ENCODE data around the gene RNF145.
"Not testable (repeated sequence)": the region's sequence is repeated elsewhere in the genome, so short reads cannot be mapped to it uniquely, and the experiment has no call there.

Gene RNF145

DNA sequence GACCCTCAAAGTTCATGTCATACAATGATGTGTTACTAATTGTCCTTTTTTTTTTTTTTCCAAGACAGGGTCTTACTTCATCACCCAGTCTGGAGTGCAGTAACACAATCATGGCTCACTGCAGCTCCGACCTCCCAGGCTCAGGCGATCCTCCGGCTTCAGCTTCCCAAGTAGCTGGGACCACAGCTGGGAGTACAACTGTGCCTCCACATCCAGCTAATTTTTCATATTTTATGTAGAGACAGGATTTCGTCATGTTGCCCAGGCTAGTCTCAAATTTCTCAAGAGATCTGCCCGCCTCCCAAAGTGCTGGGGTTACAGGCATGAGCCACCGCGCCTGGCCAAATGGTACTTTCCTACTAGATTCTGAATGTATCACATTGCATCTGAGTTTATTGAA is 60.3 kb downstream of the RNF145 start:
- H3K9ac ChIP-seq (ENCODE audit: low read depth, low read length): no peak overlapping the region
- no peaks in the 10 kb centered on the region for H3K36me3 ChIP-seq (ENCODE audit: insufficient read depth, low read length)
- no peaks in the 10 kb centered on the region for H3K9me3 ChIP-seq (replicated peaks; ENCODE audit: low read length)
- no peak overlapping the region for H3K4me3 ChIP-seq (ENCODE audit: low read length)
- H3K4me2 ChIP-seq (ENCODE audit: low read length): no peak overlapping the region
- H3K4me1 ChIP-seq (ENCODE audit: control insufficient read depth, insufficient read depth, low read length): peaks cover 5% of the 10 kb centered on the region
- peaks cover 8% of the 10 kb centered on the region for H3K27me3 ChIP-seq (ENCODE audit: control insufficient read depth, insufficient read depth, low read length)

DNA sequence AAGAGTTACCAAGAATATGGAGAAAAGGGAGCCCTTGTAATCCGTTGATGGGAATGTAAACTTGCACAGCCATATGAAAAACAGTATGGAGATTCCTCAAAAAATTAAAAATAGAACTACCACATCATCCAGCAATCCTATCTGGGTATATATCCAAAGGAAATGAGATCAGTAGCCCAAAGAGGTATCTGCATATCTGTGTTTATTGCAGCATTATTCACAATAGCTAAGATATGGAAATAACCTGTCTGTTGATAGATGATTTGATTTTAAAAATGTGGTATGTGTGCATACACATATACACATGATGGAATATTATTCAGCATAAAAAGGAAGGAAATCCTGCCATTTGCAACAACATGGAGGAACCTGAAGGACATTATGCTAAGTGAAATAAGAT is 61.4 kb downstream of the RNF145 start:
- H3K36me3 ChIP-seq (ENCODE audit: insufficient read depth, low read length): no peaks in the 10 kb centered on the region
- H3K4me3 ChIP-seq (ENCODE audit: low read length): no peak overlapping the region
- no peak overlapping the region for H3K4me2 ChIP-seq (ENCODE audit: low read length)
- peaks cover 5% of the 10 kb centered on the region for H3K4me1 ChIP-seq (ENCODE audit: control insufficient read depth, insufficient read depth, low read length)
- peaks cover 8% of the 10 kb centered on the region for H3K27me3 ChIP-seq (ENCODE audit: control insufficient read depth, insufficient read depth, low read length)
- no peak overlapping the region for H3K9ac ChIP-seq (ENCODE audit: low read depth, low read length)
- H3K9me3 ChIP-seq (replicated peaks; ENCODE audit: low read length): no peaks in the 10 kb centered on the region

DNA sequence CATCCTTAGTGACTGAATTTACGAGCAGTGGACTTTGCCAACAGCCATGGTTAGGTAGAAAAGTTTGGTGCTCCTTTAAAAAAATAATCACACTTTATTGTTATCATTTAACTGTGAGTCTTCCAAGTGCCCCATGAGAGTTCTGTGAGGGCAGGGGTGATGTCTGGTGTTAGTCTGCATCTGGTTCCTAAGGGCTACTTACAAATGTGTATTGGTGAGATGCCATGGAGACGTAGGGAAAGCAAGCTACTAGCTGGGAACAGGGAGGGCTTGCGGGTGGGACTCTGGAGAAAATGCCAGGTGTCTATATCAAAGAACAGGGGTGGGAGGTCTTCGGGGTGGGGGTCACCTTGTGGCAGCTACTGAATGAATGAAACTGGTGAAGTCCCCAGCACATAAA is 62.5 kb downstream of the RNF145 start:
- no peaks in the 10 kb centered on the region for H3K9me3 ChIP-seq (replicated peaks; ENCODE audit: low read length)
- H3K4me3 ChIP-seq (ENCODE audit: low read length): no peak overlapping the region
- H3K4me1 ChIP-seq (ENCODE audit: control insufficient read depth, insufficient read depth, low read length): peaks cover 5% of the 10 kb centered on the region
- H3K36me3 ChIP-seq (ENCODE audit: insufficient read depth, low read length): no peaks in the 10 kb centered on the region
- no peak overlapping the region for H3K9ac ChIP-seq (ENCODE audit: low read depth, low read length)
- H3K27me3 ChIP-seq (ENCODE audit: control insufficient read depth, insufficient read depth, low read length): peaks cover 8% of the 10 kb centered on the region
- H3K4me2 ChIP-seq (ENCODE audit: low read length): no peak overlapping the region

DNA sequence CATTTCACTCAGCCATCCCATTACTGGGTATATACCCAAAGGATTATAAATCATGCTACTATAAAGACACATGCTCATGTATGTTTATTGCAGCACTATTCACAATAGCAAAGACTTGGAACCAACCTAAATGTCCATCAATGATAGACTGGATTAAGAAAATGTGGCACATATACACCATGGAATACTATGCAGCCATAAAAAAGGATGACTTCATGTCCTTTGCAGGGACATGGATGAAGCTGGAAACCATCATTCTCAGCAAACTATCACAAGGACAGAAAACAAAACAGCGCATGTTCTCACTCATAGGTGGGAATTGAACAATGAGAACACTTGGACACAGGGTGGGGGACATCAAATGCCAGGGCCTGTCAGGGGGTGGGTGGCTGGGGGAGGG is 64.2 kb downstream of the RNF145 start:
- not testable (repeated sequence) for H3K4me3 ChIP-seq (ENCODE audit: low read length); H3K9ac ChIP-seq (ENCODE audit: low read depth, low read length); H3K36me3 ChIP-seq (ENCODE audit: insufficient read depth, low read length); H3K9me3 ChIP-seq (replicated peaks; ENCODE audit: low read length); H3K4me2 ChIP-seq (ENCODE audit: low read length); H3K4me1 ChIP-seq (ENCODE audit: control insufficient read depth, insufficient read depth, low read length)
- H3K27me3 ChIP-seq (ENCODE audit: control insufficient read depth, insufficient read depth, low read length): peaks cover 11% of the 10 kb centered on the region

DNA sequence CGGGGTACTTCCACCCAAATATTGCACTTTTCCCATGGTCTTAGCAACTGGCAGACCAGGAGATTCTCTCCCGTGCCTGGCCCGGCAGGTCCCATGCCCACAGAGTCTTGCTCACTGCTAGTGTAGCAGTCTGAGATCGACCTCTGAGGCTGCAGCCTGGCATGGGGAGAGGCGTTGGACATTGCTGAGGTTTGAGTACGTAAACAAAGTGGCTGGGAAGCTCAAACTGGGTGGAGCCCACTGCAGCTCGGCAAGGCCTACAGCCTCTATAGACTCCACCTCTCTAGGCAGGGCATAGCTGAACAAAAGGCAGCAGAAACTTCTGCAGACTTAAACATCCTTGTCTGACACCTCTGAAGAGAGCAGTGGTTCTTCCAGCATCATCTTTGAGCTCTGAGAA is 69.6 kb downstream of the RNF145 start:
- Histone ChIP-seq H3K4me3 (ENCODE audit: low read length) (no peak overlapping the region), H3K36me3 (ENCODE audit: insufficient read depth, low read length) (no peaks in the 10 kb centered on the region), H3K9me3 (replicated peaks; ENCODE audit: low read length) (no peaks in the 10 kb centered on the region), H3K27me3 (ENCODE audit: control insufficient read depth, insufficient read depth, low read length) (peaks cover 2% of the 10 kb centered on the region), H3K9ac (ENCODE audit: low read depth, low read length) (no peak overlapping the region), H3K4me1 (ENCODE audit: control insufficient read depth, insufficient read depth, low read length) (peaks cover 9% of the 10 kb centered on the region), H3K4me2 (ENCODE audit: low read length) (no peak overlapping the region)

DNA sequence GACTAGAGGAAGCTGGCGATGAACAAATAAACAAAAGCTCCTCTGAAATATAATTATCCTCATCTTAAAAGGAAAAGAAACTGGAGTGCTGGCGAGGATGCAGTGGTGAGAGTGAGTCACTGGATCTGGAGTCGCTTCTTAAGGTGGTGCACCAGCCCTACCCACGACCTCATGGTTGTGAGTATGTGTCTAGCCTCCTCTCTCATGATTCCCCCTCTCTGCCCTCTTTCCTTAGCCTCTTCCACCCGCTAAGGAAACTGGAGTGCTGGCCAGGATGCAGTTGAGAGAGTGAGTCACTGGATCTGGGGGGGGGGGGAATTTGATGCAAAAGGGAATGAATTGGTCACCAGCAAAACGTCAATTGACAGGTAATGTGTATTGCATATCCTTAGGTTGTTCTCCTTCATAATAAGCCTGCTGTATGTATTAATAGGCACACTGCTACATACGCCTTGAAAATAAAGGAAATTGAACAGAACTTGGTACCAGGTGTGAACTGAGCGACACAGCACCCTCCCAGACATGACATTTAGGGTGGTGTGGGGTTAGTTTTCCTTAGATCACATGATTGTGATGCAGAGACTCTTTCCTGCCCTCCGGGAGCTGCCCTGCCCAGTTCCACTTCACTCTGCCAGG is 73.3 kb downstream of the RNF145 start:
- H3K4me3 ChIP-seq (ENCODE audit: low read length): no peak overlapping the region
- no peaks in the 10 kb centered on the region for H3K9me3 ChIP-seq (replicated peaks; ENCODE audit: low read length)
- no peaks in the 10 kb centered on the region for H3K36me3 ChIP-seq (ENCODE audit: insufficient read depth, low read length)
- peak overlapping the region; percentile 31 for H3K4me2 ChIP-seq (ENCODE audit: low read length)
- H3K27me3 ChIP-seq (ENCODE audit: control insufficient read depth, insufficient read depth, low read length): peaks cover 5% of the 10 kb centered on the region
- H3K4me1 ChIP-seq (ENCODE audit: control insufficient read depth, insufficient read depth, low read length): peaks cover 17% of the 10 kb centered on the region
- H3K9ac ChIP-seq (ENCODE audit: low read depth, low read length): no peak overlapping the region

DNA sequence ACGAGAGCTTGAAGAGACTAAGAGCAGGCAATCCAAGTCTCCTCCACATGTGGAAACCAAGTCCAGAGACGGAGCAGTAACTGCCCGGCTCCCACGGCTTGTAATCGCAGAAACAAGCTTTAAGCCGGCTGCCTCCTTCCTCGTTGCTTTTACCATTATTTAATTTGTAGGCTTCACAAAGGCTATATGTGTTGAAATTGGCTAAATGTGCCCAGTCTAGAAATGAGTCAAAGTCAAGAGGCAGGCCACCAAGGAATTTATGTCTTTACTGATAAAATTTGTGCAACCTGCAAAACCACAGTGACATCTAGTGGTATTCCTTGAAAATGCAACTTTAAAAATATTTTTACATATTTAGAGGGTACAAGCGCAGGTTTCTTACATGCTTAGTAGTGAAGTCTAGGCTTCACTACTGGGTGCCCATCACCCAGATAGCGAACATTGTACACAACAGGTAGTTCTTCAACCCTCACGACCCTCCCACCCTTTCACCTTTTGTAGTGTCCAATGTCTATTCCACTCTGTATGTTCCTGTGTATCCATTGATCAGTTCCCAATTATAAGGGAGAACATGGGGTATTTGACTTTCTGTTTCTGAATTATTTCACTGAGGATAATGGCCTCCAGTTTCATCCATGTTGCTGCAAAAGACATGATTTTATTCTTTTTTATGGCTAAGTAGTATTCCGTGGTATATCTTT is 76.2 kb downstream of the RNF145 start:
- Histone ChIP-seq H3K27me3 (ENCODE audit: control insufficient read depth, insufficient read depth, low read length) (peaks cover 9% of the 10 kb centered on the region), H3K4me1 (ENCODE audit: control insufficient read depth, insufficient read depth, low read length) (peaks cover 17% of the 10 kb centered on the region), H3K36me3 (ENCODE audit: insufficient read depth, low read length) (no peaks in the 10 kb centered on the region), H3K4me3 (ENCODE audit: low read length) (no peak overlapping the region), H3K9ac (ENCODE audit: low read depth, low read length) (no peak overlapping the region), H3K4me2 (ENCODE audit: low read length) (peak overlapping the region; percentile 30), H3K9me3 (replicated peaks; ENCODE audit: low read length) (no peaks in the 10 kb centered on the region)

DNA sequence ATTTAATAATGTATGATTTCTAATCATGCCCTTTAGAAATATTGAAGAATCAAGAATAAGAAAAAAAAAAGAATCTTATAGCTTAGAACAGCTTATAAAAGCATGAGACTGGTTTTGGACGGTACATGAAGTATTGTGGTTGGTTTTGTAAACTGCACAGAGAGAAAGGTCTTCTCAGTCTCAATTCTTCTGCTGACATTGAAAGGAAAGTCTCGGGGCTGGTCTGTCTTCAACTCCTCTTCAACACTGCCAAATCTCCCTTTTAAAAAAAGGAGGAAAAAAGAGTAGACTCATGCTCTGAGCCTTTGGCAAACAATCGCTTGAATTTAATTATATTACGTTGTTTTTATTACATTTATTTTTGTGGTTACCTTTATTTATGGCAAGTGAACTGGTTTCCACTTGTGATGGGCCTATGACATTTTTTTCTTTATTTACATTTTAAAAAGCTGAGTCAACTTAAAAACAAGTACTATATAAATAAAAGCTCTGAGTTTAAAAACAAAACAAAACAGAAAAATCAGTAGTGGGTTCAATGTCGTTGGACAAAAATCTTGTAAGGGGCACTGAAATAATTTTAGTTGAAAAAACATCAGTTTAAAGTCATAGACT is 76.8 kb downstream of the RNF145 start:
- Histone ChIP-seq H3K4me2 (ENCODE audit: low read length) (peak overlapping the region; percentile 30), H3K4me3 (ENCODE audit: low read length) (no peak overlapping the region), H3K4me1 (ENCODE audit: control insufficient read depth, insufficient read depth, low read length) (peaks cover 17% of the 10 kb centered on the region), H3K9me3 (replicated peaks; ENCODE audit: low read length) (no peaks in the 10 kb centered on the region), H3K27me3 (ENCODE audit: control insufficient read depth, insufficient read depth, low read length) (peaks cover 9% of the 10 kb centered on the region), H3K36me3 (ENCODE audit: insufficient read depth, low read length) (no peaks in the 10 kb centered on the region), H3K9ac (ENCODE audit: low read depth, low read length) (no peak overlapping the region)

DNA sequence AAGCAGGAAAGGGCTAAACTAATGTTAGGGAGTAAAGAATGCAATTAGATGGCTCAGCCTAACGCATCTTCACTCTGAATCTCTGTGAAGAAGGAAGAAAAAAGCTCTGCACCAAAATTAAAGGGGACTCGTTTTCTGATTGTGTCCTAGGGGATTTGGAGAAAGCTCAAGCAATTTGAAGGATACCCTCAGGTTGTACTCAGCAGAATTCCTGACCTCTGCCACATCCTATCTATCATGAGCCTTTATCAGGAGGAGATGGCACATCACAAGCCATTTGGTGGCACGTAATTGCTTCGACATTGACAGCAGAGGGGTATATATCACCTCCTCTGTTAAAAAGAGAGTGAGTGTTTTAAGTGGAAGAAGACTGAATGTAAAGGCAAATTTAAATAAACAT is 77.4 kb downstream of the RNF145 start:
- peaks cover 17% of the 10 kb centered on the region for H3K4me1 ChIP-seq (ENCODE audit: control insufficient read depth, insufficient read depth, low read length)
- H3K9ac ChIP-seq (ENCODE audit: low read depth, low read length): no peak overlapping the region
- no peak overlapping the region for H3K4me3 ChIP-seq (ENCODE audit: low read length)
- no peak overlapping the region for H3K4me2 ChIP-seq (ENCODE audit: low read length)
- H3K9me3 ChIP-seq (replicated peaks; ENCODE audit: low read length): no peaks in the 10 kb centered on the region
- H3K27me3 ChIP-seq (ENCODE audit: control insufficient read depth, insufficient read depth, low read length): peaks cover 9% of the 10 kb centered on the region
- no peaks in the 10 kb centered on the region for H3K36me3 ChIP-seq (ENCODE audit: insufficient read depth, low read length)

DNA sequence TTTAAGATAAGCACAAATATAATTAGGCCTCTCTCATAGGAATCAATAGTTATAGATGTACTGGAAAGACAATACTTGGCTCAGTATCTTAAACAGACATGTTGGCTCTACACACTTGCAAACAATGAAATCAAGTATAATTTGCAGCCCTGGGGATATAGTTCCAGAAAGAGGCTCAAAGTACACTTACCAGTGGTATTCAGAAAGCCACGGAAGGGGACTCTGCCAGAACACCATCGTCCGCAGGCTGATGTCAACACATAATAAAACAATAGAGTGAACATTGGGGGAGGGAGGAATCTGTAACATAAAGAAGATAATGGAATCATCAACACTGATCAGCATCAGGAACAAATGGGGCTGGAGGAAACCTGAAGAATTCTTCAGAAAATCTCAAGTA is 78.5 kb downstream of the RNF145 start:
- H3K4me3 ChIP-seq (ENCODE audit: low read length): no peak overlapping the region
- H3K36me3 ChIP-seq (ENCODE audit: insufficient read depth, low read length): no peaks in the 10 kb centered on the region
- H3K27me3 ChIP-seq (ENCODE audit: control insufficient read depth, insufficient read depth, low read length): peaks cover 9% of the 10 kb centered on the region
- H3K4me2 ChIP-seq (ENCODE audit: low read length): no peak overlapping the region
- H3K9me3 ChIP-seq (replicated peaks; ENCODE audit: low read length): no peaks in the 10 kb centered on the region
- no peak overlapping the region for H3K9ac ChIP-seq (ENCODE audit: low read depth, low read length)
- peaks cover 13% of the 10 kb centered on the region for H3K4me1 ChIP-seq (ENCODE audit: control insufficient read depth, insufficient read depth, low read length)

DNA sequence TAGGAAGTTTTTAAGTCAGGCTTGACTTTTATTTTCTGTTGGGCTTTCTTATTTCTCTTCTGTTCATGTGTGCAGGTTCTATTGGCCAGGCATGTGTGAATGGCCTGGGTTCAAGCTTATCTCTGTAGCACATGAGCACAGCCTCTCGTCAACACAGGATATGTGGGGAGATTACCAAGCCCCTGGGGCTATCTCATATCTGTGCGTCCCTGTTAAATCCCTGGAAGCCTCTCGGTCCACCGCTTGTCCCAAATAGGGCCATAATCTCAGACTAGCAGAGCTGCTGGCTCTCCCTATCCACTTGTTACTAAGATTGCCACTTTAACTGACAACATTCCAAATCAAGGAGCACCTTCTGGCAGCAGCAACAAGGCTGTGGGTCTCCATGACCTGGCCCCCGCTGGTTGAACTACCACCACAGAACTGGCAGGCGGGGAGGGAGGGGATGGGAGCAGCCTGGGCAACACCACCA is 81.2 kb downstream of the RNF145 start:
- no peaks in the 10 kb centered on the region for H3K9me3 ChIP-seq (replicated peaks; ENCODE audit: low read length)
- H3K4me2 ChIP-seq (ENCODE audit: low read length): no peak overlapping the region
- no peak overlapping the region for H3K4me3 ChIP-seq (ENCODE audit: low read length)
- no peak overlapping the region for H3K9ac ChIP-seq (ENCODE audit: low read depth, low read length)
- peaks cover 9% of the 10 kb centered on the region for H3K4me1 ChIP-seq (ENCODE audit: control insufficient read depth, insufficient read depth, low read length)
- peaks cover 4% of the 10 kb centered on the region for H3K27me3 ChIP-seq (ENCODE audit: control insufficient read depth, insufficient read depth, low read length)
- no peaks in the 10 kb centered on the region for H3K36me3 ChIP-seq (ENCODE audit: insufficient read depth, low read length)

DNA sequence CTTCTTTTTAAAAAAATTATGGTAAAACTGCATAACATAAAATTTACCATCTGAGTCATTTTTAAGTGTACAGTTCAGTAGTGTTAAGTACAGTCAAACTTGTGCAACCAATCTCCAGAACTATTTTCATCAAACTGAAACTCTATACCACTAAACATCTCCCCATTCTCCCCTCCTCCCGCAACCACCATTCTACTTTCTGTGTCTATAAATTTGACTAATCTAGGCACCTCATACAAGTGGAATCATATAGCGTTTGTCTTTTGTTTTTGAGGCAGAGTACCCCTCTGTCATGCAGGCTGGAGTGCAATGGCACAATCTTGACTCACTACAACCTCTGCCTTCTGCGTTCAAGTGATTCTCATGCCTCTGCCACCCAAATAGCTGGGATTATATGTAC is 85.7 kb downstream of the RNF145 start:
- Histone ChIP-seq H3K4me1 (ENCODE audit: control insufficient read depth, insufficient read depth, low read length) (no peaks in the 10 kb centered on the region), H3K9me3 (replicated peaks; ENCODE audit: low read length) (no peaks in the 10 kb centered on the region), H3K27me3 (ENCODE audit: control insufficient read depth, insufficient read depth, low read length) (no peaks in the 10 kb centered on the region), H3K4me3 (ENCODE audit: low read length) (no peak overlapping the region), H3K9ac (ENCODE audit: low read depth, low read length) (no peak overlapping the region), H3K36me3 (ENCODE audit: insufficient read depth, low read length) (no peaks in the 10 kb centered on the region), H3K4me2 (ENCODE audit: low read length) (no peak overlapping the region)

Data from skeletal muscle satellite cell (primary cell).